B cell (primary cell): ENCODE data around the gene EML6. TPM values are rescaled to one million over a fixed set of nuclear protein-coding genes. Genes with fewer than 3 reads are reported as not detected.

Experiments used
- ATAC-seq: fragments of 200-7000 bp; cut with Tn5 transposase; one replicate; pipeline ENCODE4 v1.10.0; 2021; ENCODE audit warnings: low read depth, mild to moderate bottlenecking, moderate number of reproducible peaks, moderate library complexity
- CTCF ChIA-PET: fragments of 350-600 bp; sonication (Branson Sonifier 250); formaldehyde crosslinking; loops from one replicate; lab custom pipeline; 2021; ENCODE audit warnings: antibody characterized with exemption, inconsistent platforms; lab: Charles Lee
- POLR2A ChIA-PET: fragments of 350-600 bp; sonication (Branson Sonifier 250); formaldehyde crosslinking; loops from one replicate; lab custom pipeline; 2021; ENCODE audit warnings: antibody characterized with exemption; lab: Charles Lee
- DNase-seq: peaks from one replicate; pipeline ENCODE4 v3.0.0; 2013
- H2AFZ ChIP-seq: 2 replicates; pipeline ENCODE4 v1.6.1; 2012; ENCODE audit warnings: mild to moderate bottlenecking, low read depth, low read length; ENCODE audit not compliant: insufficient read depth, poor library complexity, severe bottlenecking
- H3K27ac ChIP-seq, 2 donors: 1 replicate in 1 of 2; 2 replicates in 1 of 2; pipeline ENCODE4 v1.5.1; 2012 to 2013; ENCODE audit warnings: low read length in 2 of 2, mild to moderate bottlenecking in 2 of 2, moderate library complexity in 1 of 2
- H3K27me3 ChIP-seq, 4 experiments: fragments of 200-600 bp in 1 of 4; sonication (generic) in 1 of 4; replicated peaks in 1 of 4; 1 replicate in 2 of 4; 2 replicates in 2 of 4; pipeline versions ENCODE4 v1.6.1 to v1.7.0; 2013 to 2016; ENCODE audit warnings: low read length in 3 of 4, mild to moderate bottlenecking in 2 of 4, mixed read lengths in 1 of 4, moderate library complexity in 1 of 4; ENCODE audit not compliant: insufficient read depth in 4 of 4, control insufficient read depth in 3 of 4; ENCODE audit errors: control extremely low read depth in 1 of 4
- H3K36me3 ChIP-seq, 2 experiments: replicated peaks in 1 of 2; 1 replicate in 1 of 2; 2 replicates in 1 of 2; pipeline versions ENCODE4 v1.6.1 to v1.7.1; 2013; ENCODE audit warnings: low read length in 1 of 2; ENCODE audit not compliant: insufficient read depth in 2 of 2, control insufficient read depth in 1 of 2; ENCODE audit errors: control extremely low read depth in 1 of 2, extremely low read depth in 1 of 2
- H3K4me1 ChIP-seq, 2 donors: fragments of 200-600 bp in 1 of 2; sonication (generic) in 1 of 2; 1 replicate in 1 of 2; 2 replicates in 1 of 2; pipeline versions ENCODE4 v1.5.1 to v1.6.1; 2013 to 2017; ENCODE audit warnings: low read length in 2 of 2; ENCODE audit not compliant: control insufficient read depth in 2 of 2, insufficient read depth in 2 of 2
- H3K4me2 ChIP-seq: replicated peaks from 2 replicates; pipeline ENCODE3; 2012; ENCODE audit warnings: mild to moderate bottlenecking, low read depth, low read length; ENCODE audit not compliant: poor library complexity, severe bottlenecking
- H3K4me3 ChIP-seq, 5 experiments: fragments of 200-600 bp in 1 of 5; sonication (generic) in 1 of 5; 1 replicate in 3 of 5; 2 replicates in 2 of 5; pipeline versions ENCODE4 v1.5.1 to v1.7.0; 2011 to 2016; ENCODE audit warnings: low read length in 4 of 5, mild to moderate bottlenecking in 4 of 5, low read depth in 2 of 5, control low read depth in 1 of 5, moderate library complexity in 1 of 5; ENCODE audit not compliant: insufficient read depth in 1 of 5; ENCODE audit errors: control extremely low read depth in 1 of 5, extremely low read depth in 1 of 5
- H3K79me2 ChIP-seq: fragments of 200-600 bp; sonication (generic); one replicate; pipeline ENCODE4 v1.6.0; 2016; ENCODE audit warnings: low read length; ENCODE audit not compliant: control insufficient read depth, insufficient read depth
- H3K9ac ChIP-seq: fragments of 200-600 bp; sonication (generic); 2 replicates; pipeline ENCODE4 v1.6.1; 2017; ENCODE audit warnings: mild to moderate bottlenecking, low read length, moderate library complexity
- H3K9me3 ChIP-seq, 3 donors: one replicate each; pipeline versions ENCODE4 v1.6.1 to v1.7.1; 2013; ENCODE audit warnings: low read length in 2 of 3; ENCODE audit not compliant: control insufficient read depth in 2 of 3, insufficient read depth in 1 of 3; ENCODE audit errors: control extremely low read depth in 1 of 3
- H4K20me1 ChIP-seq: 2 replicates; pipeline ENCODE4 v1.6.0; 2012; ENCODE audit warnings: mild to moderate bottlenecking, low read length; ENCODE audit not compliant: insufficient read depth, control insufficient read depth, poor library complexity, severe bottlenecking
- H3K27ac Mint-ChIP-seq: one replicate; pipeline ENCODE4 v1.8.0; 2021; ENCODE audit warnings: mixed read lengths
- H3K27me3 Mint-ChIP-seq: one replicate; pipeline ENCODE4 v1.8.0; 2021; ENCODE audit warnings: mixed read lengths
- H3K4me1 Mint-ChIP-seq: one replicate; pipeline ENCODE4 v1.8.0; 2021; ENCODE audit warnings: mixed read lengths
- H3K4me3 Mint-ChIP-seq: one replicate; pipeline ENCODE4 v1.8.0; 2021; ENCODE audit warnings: mixed read lengths
- H3K9me3 Mint-ChIP-seq: one replicate; pipeline ENCODE4 v1.8.0; 2022; ENCODE audit warnings: mixed read lengths; ENCODE audit not compliant: insufficient read depth
- CTCF ChIP-seq: fragments of 200-600 bp; IDR thresholded peaks from one replicate; pipeline ENCODE4 v1.8.0; 2022; ENCODE audit warnings: antibody characterized with exemption, mild to moderate bottlenecking
- EZH2 ChIP-seq: IDR thresholded peaks from 2 replicates; pipeline ENCODE4 v1.6.1; 2012; ENCODE audit warnings: borderline replicate concordance, low read depth, mild to moderate bottlenecking, moderate library complexity, low read length; ENCODE audit not compliant: insufficient read depth, poor library complexity, severe bottlenecking
- WGBS: methylation state at CpG from one replicate; pipeline ENCODE4 v1.1.5; 2013; ENCODE audit warnings: missing lambda C conversion rate; ENCODE audit not compliant: insufficient coverage; 5-methylcytosine and 5-hydroxymethylcytosine counted together
- intact Hi-C: fragments of 100-400 bp; cut with micrococcal nuclease; formaldehyde crosslinking; loops from one replicate; pipeline ENCODE4 v1.10.0; 2022
- polyA plus RNA-seq: library from polyadenylated mRNA; depleted of rRNA; stranded (reverse); fragments of >200 nt; gene quantifications from 2 replicates; pipeline ENCODE4 v1.2.3, GENCODE V29; 2012
- total RNA-seq, 2 donors: library from RNA; stranded (reverse); fragments of 120-200 nt in 1 of 2; gene quantifications; 1 replicate in 1 of 2; 2 replicates in 1 of 2; pipeline versions ENCODE4 v1.2.3 to v1.2.4, GENCODE V29; 2013 to 2022

EML6 gene
- total and polyA plus RNA-seq, 2 donors (not counting 1 experiment from before 2014, with no cell fraction given): 42.5 to 53.7 TPM

- Mint-ChIP-seq H3K27ac (no peak overlapping the region), H3K27me3 (peaks cover 10% of the 10 kb centered on the region), H3K9me3 (no peaks in the 10 kb centered on the region), H3K4me1 (no peaks in the 10 kb centered on the region), H3K4me3 (no peak overlapping the region)
- Histone ChIP-seq H3K9ac (no peak overlapping the region), H3K79me2 (no peaks in the 10 kb centered on the region), H4K20me1 (no peaks in the 10 kb centered on the region), H3K4me1 (no peaks in the 10 kb centered on the region), H3K4me2 (no peak overlapping the region), H3K27ac (no peak overlapping the region), H3K9me3 (peaks cover 0 to 2% (median 0%) of the 10 kb centered on the region in 3 donors), H2AFZ (no peak overlapping the region), H3K36me3 (no peaks in the 10 kb centered on the region), H3K4me3 (no peak overlapping the region), H3K27me3 (peaks cover 0 to 9% (median 5%) of the 10 kb centered on the region in 4 experiments)
- no peak for TF ChIP-seq CTCF
- no peak for TF ChIP-seq EZH2
- no peak for ATAC-seq
- POLR2A ChIA-PET: no interaction called here
- intact Hi-C loops: no loop called here
- CTCF ChIA-PET: interaction anchor here (0.8 to 1.9 kb wide), 4 partner anchors 11 to 26 kb away, joined by 3 to 4 read pairs (median 4); no protein-coding TSS in a partner anchor
- no peak for DNase-seq
- 62% methylated on average over 7 of the region's 8 CpGs for WGBS
These were observed 31.9 kb upstream of the EML6 start for GRCh38 chr2:54691445-54692135.

DNA sequence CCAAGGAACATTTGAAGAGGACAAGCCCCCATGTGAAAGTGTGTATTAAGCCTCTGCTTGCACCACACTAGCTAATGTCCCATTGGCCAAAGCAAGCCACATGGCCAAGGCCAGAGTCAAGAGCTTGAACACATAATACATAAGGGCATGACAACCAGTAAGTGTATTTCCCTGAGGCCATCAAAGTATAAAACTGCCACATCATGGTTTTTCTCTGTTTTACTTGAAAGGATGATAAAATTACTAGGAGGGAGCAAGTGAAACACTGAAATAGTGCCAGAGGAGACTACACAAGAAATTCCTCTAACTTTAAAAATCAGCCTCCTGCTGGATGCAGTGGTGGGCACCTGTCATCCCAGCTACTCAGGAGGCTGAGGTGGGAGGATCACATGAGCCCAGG, 30.9 kb upstream of the EML6 start:
- TF ChIP-seq EZH2: no peak
- no peak for TF ChIP-seq CTCF
- intact Hi-C loops: no loop called here

More for the DNA sequence above, 30.9 kb upstream of the EML6 start:
- Mint-ChIP-seq H3K27me3 (peaks cover 7% of the 10 kb centered on the region), H3K9me3 (no peaks in the 10 kb centered on the region), H3K4me3 (no peak overlapping the region), H3K4me1 (no peaks in the 10 kb centered on the region), H3K27ac (no peak overlapping the region)
- Histone ChIP-seq H4K20me1 (no peaks in the 10 kb centered on the region), H3K27ac (no peak overlapping the region), H3K4me2 (no peak overlapping the region), H3K27me3 (peaks cover 0 to 9% (median 5%) of the 10 kb centered on the region in 4 experiments), H3K9ac (no peak overlapping the region), H3K9me3 (peaks cover 0 to 2% (median 0%) of the 10 kb centered on the region in 3 donors), H2AFZ (no peak overlapping the region), H3K4me3 (no peak overlapping the region), H3K79me2 (no peaks in the 10 kb centered on the region), H3K36me3 (no peaks in the 10 kb centered on the region), H3K4me1 (no peaks in the 10 kb centered on the region)
- DNase-seq: no peak
- no peak for ATAC-seq
- ChIA-PET POLR2A (no interaction called here), CTCF (interaction anchor here (1.4 to 1.9 kb wide), 2 partner anchors 12 to 26 kb away, joined by 3 to 4 read pairs; no protein-coding TSS in a partner anchor)
